ENCODE results near the gene OSM. TPM values are rescaled to one million over a fixed set of nuclear protein-coding genes. Genes with fewer than 3 reads are reported as not detected.

The OSM gene
- polyA plus RNA-seq, 2 of the 4 experiments (the other 2 are of a cell fraction), result not detected

- peak; percentile 51 for TF ChIP-seq CTCF (IDR thresholded peaks at IDR 0.05)
Measured at GRCh38 chr22:30287648-30288418, 21.2 kb upstream of the OSM start (continued).

GRCh38 chr22:30286813-30287647 lies 20.4 kb upstream of the OSM start:
- ATAC-seq, result peak; percentile 22 to 62; a peak in 4 of 6 replicates
- H3K27ac ChIP-seq, result peak overlapping the region; percentile 76 to 92
- no peak for TF ChIP-seq MAFK (IDR thresholded peaks at IDR 0.05; ENCODE audit: partially characterized antibody)
- no peak for TF ChIP-seq CEBPB (IDR thresholded peaks at IDR 0.05)
- no peak for TF ChIP-seq KDM1A (IDR thresholded peaks at IDR 0.05; ENCODE audit: low read depth)
- no peak for TF ChIP-seq EHF (CRISPR knock-in tag; IDR thresholded peaks at IDR 0.05)
- TF ChIP-seq ZNF302 (CRISPR knock-in tag; IDR thresholded peaks at IDR 0.05), result no peak
- TF ChIP-seq EHMT2 (IDR thresholded peaks at IDR 0.05; ENCODE audit: low read depth), result no peak
- TF ChIP-seq TFCP2L1 (CRISPR knock-in tag; IDR thresholded peaks at IDR 0.05), result no peak
- no peak for TF ChIP-seq HOXB13 (CRISPR knock-in tag; IDR thresholded peaks at IDR 0.05; ENCODE audit: low read depth)
- peak; percentile 71 for TF ChIP-seq SMC3 (IDR thresholded peaks at IDR 0.05)
- no peak for TF ChIP-seq PBX3 (IDR thresholded peaks at IDR 0.05)
- TF ChIP-seq HEYL (CRISPR knock-in tag; IDR thresholded peaks at IDR 0.05), result no peak
- TF ChIP-seq EP300 (IDR thresholded peaks at IDR 0.05), result no peak
- TF ChIP-seq CBX8 (IDR thresholded peaks at IDR 0.05), result no peak
- TF ChIP-seq RAD21 (conservative IDR thresholded peaks at IDR 0.05 in 1 of 2, IDR thresholded peaks at IDR 0.05 in 1 of 2), result peak; percentile 74 to 80
- no peak for TF ChIP-seq NFE2L2 (conservative IDR thresholded peaks at IDR 0.05; ENCODE audit: low read length)
- TF ChIP-seq JUNB (IDR thresholded peaks at IDR 0.05), result no peak
- no peak for TF ChIP-seq POLR2AphosphoS2 (conservative IDR thresholded peaks at IDR 0.05; ENCODE audit: low read length)
- no peak for TF ChIP-seq RCOR1 (IDR thresholded peaks at IDR 0.05; ENCODE audit: low read depth, low read length)
- no peak for TF ChIP-seq RARB (CRISPR knock-in tag; IDR thresholded peaks at IDR 0.05)
- TF ChIP-seq E2F6 (IDR thresholded peaks at IDR 0.05; ENCODE audit: borderline replicate concordance, low read depth), result no peak
- no peak for TF ChIP-seq NPAS2 (CRISPR knock-in tag; IDR thresholded peaks at IDR 0.05; ENCODE audit: borderline replicate concordance)
- TF ChIP-seq CBX2 (IDR thresholded peaks at IDR 0.05; ENCODE audit: borderline replicate concordance, low read depth), result no peak
- TF ChIP-seq MAZ (IDR thresholded peaks at IDR 0.05; ENCODE audit: borderline replicate concordance, low read depth, low read length), result no peak
- peak; percentile 84 for TF ChIP-seq CTCF (IDR thresholded peaks at IDR 0.05)
- TF ChIP-seq FOSB (CRISPR knock-in tag; IDR thresholded peaks at IDR 0.05), result no peak
- no peak for TF ChIP-seq BHLHE40 (IDR thresholded peaks at IDR 0.05; ENCODE audit: low read depth, low read length)
- TF ChIP-seq GATA3 (IDR thresholded peaks at IDR 0.05; ENCODE audit: borderline replicate concordance), result no peak
- no peak for TF ChIP-seq RNF2 (IDR thresholded peaks at IDR 0.05; ENCODE audit: borderline replicate concordance, low read depth)
- TF ChIP-seq JUN (IDR thresholded peaks at IDR 0.05), result peak in 1 of 2 experiments; percentile 4; a peak in 1 of 5 replicates
- CTCF ChIA-PET, result interaction anchor here (0.6 to 4.0 kb wide), 61 partner anchors 8 to 203 kb away, joined by 3 to 37 read pairs (median 6); partner anchors contain the start of genes CCDC157, MTFP1, RNF215 and SF3A1
- POLR2A ChIA-PET, result interaction anchor here (1.3 kb wide), 1 partner anchor 100 kb away, joined by 3 read pairs; the partner anchor contains the start of gene RNF215
- DNase-seq (ENCODE audit: low read depth in 1 of 2, low spot score in 1 of 2), result peak; percentile 67 to 73
- no peak for FAIRE-seq
- H3K4me1 ChIP-seq, result peaks cover 40% of the 10 kb centered on the region
- 10% methylated on average over 9 of the region's 31 CpGs for WGBS (ENCODE audit: missing lambda C conversion rate)
- no peaks in the 10 kb centered on the region for H3K9me3 ChIP-seq
- H3K4me3 ChIP-seq, result no peak overlapping the region
- peak overlapping the region; percentile 92; the same call in 2 of the 3 replicates for H3K4me2 ChIP-seq

Measured in A549 (cell line).